HUES64 (cell line): Measurements from ENCODE around the gene INCENP.

Experiments used
- H3K27ac ChIP-seq: 2 replicates; pipeline ENCODE4 v1.7.0; 2013; ENCODE audit warnings: low read depth, low read length, inconsistent platforms
- H3K27me3 ChIP-seq: 2 replicates; pipeline ENCODE4 v1.6.1; 2013; ENCODE audit warnings: mild to moderate bottlenecking, low read length; ENCODE audit not compliant: insufficient read depth
- H3K36me3 ChIP-seq: 2 replicates; pipeline ENCODE4 v1.6.1; 2013; ENCODE audit warnings: mild to moderate bottlenecking, low read length; ENCODE audit not compliant: insufficient read depth
- H3K4me1 ChIP-seq: 2 replicates; pipeline ENCODE4 v1.6.1; 2013; ENCODE audit warnings: mild to moderate bottlenecking, low read length, moderate library complexity; ENCODE audit not compliant: insufficient read depth
- H3K4me3 ChIP-seq: 2 replicates; pipeline ENCODE4 v1.5.1; 2013; ENCODE audit warnings: mild to moderate bottlenecking, low read length, moderate library complexity
- H3K9ac ChIP-seq: 2 replicates; pipeline ENCODE4 v1.6.1; 2013; ENCODE audit warnings: mild to moderate bottlenecking, low read depth, low read length
- H3K9me3 ChIP-seq: 2 replicates; pipeline ENCODE4 v1.6.1; 2013; ENCODE audit warnings: low read depth, low read length; ENCODE audit not compliant: insufficient read depth
- WGBS: fragments of 150-250, 120-280 bp; methylation state at CpG from one replicate; pipeline ENCODE4 v1.1.7; 2013; ENCODE audit warnings: missing lambda C conversion rate; 5-methylcytosine and 5-hydroxymethylcytosine counted together

Gene INCENP

DNA sequence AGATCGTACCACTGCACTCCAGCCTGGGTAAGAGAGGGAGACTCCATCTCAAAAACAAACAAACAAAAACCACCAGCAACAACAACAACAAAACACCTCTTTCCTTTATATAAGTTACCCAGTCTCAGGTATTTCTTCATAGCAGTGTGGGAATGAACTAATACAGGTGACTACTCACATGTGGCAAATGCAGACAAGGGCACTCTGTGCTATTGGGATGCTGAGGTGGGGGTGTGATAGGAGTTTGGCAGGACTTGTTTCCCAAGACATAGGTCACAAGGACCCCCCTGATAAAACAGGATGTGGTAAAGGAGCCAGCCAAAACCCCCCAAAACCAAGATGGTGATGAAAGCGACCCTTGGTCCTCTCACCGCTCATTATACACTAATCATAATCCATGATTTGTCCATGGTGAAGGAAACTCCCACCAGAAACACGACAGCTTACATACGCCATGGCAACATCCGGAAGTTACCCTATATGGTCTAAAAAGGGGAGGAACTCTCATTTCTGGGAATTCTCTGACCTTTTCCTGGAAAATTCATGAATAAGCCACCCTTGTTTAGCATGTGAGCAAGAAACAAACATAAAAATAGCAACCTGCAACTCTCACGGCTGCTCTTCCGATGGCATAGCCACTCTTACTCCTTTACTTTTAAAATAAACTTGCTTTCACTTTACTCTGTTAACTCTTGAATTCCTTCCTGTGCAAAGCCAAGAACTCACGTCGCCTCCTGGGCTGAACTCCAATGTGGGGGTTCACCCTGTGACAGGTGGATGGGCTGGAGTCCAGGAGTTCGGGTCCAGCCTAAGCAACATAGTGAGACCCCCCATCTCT is 18.8 kb upstream of the INCENP start:
- 90% methylated on average over 10 of the region's 11 CpGs for WGBS
- Histone ChIP-seq H3K4me3 (no peak overlapping the region), H3K27ac (no peak overlapping the region), H3K9ac (no peak overlapping the region), H3K27me3 (no peaks in the 10 kb centered on the region), H3K36me3 (no peaks in the 10 kb centered on the region), H3K9me3 (no peaks in the 10 kb centered on the region), H3K4me1 (peaks cover 3% of the 10 kb centered on the region; the same call in 1 of the 2 replicates)

DNA sequence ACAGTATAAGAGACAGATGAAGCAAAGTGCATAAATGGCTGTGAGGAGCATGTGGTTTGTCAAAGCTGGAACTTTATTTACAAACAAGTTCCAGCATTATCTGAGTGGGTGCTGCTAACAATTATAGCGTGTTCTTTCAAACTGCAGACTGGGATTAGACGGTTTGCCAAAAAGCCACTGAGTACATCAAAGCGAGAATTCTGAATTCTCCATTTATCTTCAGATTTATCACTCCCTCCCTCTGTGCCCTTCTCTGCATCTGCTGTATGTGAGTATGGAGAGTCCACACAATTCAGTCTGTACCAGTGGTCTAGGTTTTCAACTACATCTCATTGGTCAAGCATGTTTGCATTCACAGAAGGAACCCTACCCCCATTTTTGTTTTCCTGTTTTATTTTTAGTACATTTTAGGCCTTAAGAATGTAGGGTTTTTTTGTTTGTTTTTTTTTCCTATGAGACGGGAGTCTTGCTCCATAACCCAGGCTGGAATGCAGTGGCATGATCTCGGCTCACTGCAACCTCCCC is 18.1 kb upstream of the INCENP start:
- Histone ChIP-seq H3K4me3 (no peak overlapping the region), H3K27me3 (no peaks in the 10 kb centered on the region), H3K36me3 (no peaks in the 10 kb centered on the region), H3K9me3 (no peaks in the 10 kb centered on the region), H3K27ac (no peak overlapping the region), H3K4me1 (peaks cover 3% of the 10 kb centered on the region; the same call in 1 of the 2 replicates), H3K9ac (no peak overlapping the region)
- 96% methylated on average over 5 of the region's 5 CpGs for WGBS

DNA sequence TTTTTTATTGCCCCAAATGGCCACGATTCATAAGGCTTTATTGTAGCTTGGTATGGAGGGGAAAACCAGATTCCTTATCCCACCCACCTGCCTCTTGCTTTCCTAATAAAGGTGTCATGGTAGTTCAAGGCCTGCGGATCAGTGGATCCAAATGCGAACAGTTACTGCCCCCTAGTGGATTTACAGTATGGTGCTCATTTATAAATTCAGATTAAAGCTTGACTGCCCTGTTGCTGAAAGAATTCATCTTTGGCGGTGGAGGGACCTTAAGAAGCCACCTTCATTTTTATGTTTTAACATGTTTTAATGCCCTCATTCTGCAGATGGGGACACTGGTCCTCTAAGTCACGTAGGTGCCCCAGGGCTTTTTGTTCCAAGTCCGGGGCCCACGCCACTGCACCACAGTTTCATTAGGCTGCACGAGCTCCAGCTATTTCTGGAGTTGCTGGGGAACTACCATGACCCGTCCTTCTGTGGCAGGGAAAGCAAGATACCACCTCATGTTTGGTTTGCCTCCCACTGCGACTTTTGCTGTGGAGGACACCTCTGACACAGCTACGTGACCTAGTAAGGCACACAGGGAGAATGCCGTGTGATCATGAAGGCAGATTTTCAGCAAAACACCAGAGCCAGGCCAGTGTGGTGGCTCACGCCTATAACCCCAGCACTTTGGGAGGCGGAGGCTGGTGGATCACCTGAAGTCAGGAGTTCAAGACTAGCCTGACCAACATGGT is 15.6 kb upstream of the INCENP start:
- Histone ChIP-seq H3K27me3 (no peaks in the 10 kb centered on the region), H3K4me1 (peaks cover 3% of the 10 kb centered on the region; the same call in 1 of the 2 replicates), H3K9me3 (no peaks in the 10 kb centered on the region), H3K4me3 (no peak overlapping the region), H3K36me3 (no peaks in the 10 kb centered on the region), H3K9ac (no peak overlapping the region), H3K27ac (no peak overlapping the region)
- WGBS = 60% methylated on average over 13 of the region's 14 CpGs

DNA sequence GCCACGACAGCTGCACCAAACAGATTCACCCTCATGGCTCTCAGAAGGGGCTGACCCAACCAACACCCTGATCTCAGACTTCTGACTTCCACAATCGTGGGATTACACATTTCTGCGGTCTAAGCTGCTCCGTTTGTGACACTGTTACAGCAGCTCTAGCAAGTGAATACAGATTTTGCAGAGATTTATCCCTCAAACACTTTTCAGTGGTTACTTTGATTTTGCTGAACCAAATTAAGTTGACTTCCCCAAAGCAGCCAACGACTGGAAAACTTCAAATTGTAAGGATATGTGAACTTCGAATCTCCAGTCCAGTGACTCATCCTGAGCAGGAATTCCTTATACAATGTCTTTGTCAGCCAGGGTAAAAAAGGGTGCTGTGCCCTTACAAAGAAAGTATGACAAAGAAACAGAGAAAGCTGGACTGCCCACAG is 14.8 kb upstream of the INCENP start:
- no peak overlapping the region for H3K9ac ChIP-seq
- WGBS = 82% methylated on average over 6 of the region's 6 CpGs
- H3K27me3 ChIP-seq = no peaks in the 10 kb centered on the region

DNA sequence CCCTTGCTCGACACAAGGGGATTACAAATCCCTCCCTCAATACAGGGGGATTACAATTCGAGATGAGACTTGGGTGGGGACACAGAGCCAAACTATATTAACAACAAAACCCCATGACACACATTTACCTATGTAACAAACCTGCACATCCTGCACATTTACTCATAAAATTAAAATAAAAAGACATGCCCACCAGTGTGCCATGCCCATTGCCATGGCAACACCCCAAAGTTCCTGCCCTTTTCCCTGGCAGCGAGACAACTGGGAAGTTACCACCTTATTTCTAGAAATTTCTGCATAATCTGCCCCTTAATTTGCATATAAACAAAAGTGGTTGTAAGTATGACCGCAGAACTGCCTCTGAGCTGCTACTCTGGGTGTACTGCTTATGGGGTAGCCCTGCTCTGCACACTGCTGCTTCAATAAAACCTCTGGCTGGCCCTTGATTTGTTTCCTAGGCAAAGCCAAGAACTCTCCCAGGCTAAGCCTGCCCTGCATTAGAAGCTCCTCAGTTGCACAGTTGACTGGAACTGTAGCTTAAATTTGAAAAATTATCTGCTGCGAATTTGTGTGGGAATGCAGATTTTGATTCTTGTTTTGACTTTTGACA is 8.6 kb upstream of the INCENP start:
- Histone ChIP-seq H3K27me3 (no peaks in the 10 kb centered on the region), H3K9me3 (no peaks in the 10 kb centered on the region), H3K4me3 (no peak overlapping the region), H3K27ac (no peak overlapping the region), H3K36me3 (no peaks in the 10 kb centered on the region), H3K9ac (no peak overlapping the region), H3K4me1 (no peaks in the 10 kb centered on the region)
- 91% methylated on average over 5 of the region's 5 CpGs for WGBS

More for the DNA sequence above, 14.8 kb upstream of the INCENP start:
- Histone ChIP-seq H3K27ac (no peak overlapping the region), H3K4me3 (no peak overlapping the region), H3K36me3 (no peaks in the 10 kb centered on the region), H3K4me1 (no peaks in the 10 kb centered on the region), H3K9me3 (no peaks in the 10 kb centered on the region)

DNA sequence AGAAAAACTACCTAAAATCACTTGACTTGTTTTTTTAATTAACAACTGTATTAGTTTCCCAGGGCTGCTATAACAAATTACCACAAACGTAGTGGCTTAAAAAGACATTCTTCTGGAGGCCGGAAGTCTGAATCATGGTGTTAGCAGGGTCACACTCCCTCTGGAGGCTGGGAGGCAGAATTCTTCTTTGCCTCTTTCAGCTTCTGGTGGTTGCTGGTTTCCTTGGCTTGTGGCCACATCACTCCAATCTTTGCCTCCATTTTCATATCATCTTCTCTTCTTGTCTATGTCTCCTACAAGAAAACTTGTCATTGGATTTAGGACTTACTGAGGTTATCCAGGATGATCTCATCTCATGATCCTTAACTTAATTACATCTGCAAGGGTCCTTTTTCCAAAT is 7.4 kb upstream of the INCENP start:
- Histone ChIP-seq H3K27ac (no peak overlapping the region), H3K4me1 (no peaks in the 10 kb centered on the region), H3K36me3 (no peaks in the 10 kb centered on the region), H3K4me3 (no peak overlapping the region), H3K27me3 (no peaks in the 10 kb centered on the region), H3K9me3 (no peaks in the 10 kb centered on the region), H3K9ac (no peak overlapping the region)
- 47% methylated on average over 2 of the region's 2 CpGs for WGBS

DNA sequence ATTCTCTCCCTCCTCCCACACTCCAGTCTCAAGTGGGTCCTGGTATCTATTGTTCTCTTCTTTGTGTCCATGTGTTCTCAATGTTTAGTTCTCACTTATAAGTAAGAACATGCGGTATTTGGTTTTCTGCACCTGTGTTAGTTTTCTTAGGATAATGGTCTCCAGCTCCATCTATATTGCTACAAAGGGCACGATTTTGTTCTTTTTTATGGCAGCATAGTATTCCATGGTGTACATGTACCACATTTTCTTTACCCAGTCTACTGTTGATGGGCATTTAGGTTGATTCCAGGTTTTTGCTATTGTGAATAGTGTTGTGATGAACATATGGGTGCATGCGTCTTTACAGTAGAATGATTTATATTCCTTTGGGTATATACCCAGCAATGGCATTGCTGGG is 4.2 kb upstream of the INCENP start:
- H3K27me3 ChIP-seq = no peaks in the 10 kb centered on the region
- H3K36me3 ChIP-seq = no peaks in the 10 kb centered on the region
- H3K9ac ChIP-seq = no peak overlapping the region
- peaks cover 5% of the 10 kb centered on the region for H3K4me1 ChIP-seq
- H3K27ac ChIP-seq = no peak overlapping the region
- no peaks in the 10 kb centered on the region for H3K9me3 ChIP-seq
- WGBS = 100% methylated on average over 1 of the region's 3 CpGs
- H3K4me3 ChIP-seq = no peak overlapping the region

DNA sequence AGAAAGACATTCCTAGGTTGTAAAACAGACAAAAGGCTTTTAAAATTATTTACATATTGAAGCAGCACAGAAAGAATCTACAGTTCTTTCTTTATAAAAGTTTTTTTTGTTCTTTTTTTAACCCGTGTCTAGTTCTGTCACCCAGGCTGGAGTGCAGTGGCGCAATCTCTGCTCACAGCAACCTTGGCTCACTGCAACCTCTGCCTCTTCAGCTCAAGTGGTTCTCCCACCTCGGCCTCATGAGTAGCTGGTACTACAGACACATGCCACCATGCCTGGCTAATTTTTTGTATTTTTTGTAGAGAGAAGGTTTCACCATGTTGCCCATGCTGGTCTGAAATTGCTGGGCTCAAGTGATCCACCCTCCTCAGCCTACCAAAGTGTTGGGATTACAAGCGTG is 3.8 kb upstream of the INCENP start:
- Histone ChIP-seq H3K4me3 (no peak overlapping the region), H3K9me3 (no peaks in the 10 kb centered on the region), H3K36me3 (no peaks in the 10 kb centered on the region), H3K27ac (no peak overlapping the region), H3K9ac (no peak overlapping the region), H3K4me1 (peaks cover 7% of the 10 kb centered on the region), H3K27me3 (no peaks in the 10 kb centered on the region)
- 69% methylated on average over 4 of the region's 4 CpGs for WGBS

DNA sequence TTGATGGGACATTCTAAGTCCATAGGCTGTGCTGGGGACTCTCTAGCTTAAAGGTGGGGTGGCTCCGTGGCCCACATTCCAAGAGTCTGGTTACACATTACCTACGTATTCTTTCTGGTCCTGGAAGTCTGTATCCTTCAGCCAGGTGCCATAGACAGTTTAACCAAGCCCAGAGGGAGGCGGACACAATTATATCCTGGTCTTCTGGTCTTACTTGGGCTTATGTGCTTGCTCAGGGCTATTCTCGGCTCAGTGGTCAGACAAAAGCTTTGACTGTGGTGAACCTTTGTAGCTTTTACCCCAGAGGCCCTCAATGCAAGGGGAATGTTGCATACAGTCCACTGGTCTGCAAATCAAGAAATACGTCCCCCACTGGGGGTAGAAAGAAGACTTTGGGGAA is 3.4 kb upstream of the INCENP start:
- Histone ChIP-seq H3K9me3 (no peaks in the 10 kb centered on the region), H3K27me3 (no peaks in the 10 kb centered on the region), H3K36me3 (no peaks in the 10 kb centered on the region), H3K9ac (no peak overlapping the region), H3K27ac (no peak overlapping the region), H3K4me3 (no peak overlapping the region), H3K4me1 (peaks cover 11% of the 10 kb centered on the region)
- 90% methylated on average over 5 of the region's 5 CpGs for WGBS

DNA sequence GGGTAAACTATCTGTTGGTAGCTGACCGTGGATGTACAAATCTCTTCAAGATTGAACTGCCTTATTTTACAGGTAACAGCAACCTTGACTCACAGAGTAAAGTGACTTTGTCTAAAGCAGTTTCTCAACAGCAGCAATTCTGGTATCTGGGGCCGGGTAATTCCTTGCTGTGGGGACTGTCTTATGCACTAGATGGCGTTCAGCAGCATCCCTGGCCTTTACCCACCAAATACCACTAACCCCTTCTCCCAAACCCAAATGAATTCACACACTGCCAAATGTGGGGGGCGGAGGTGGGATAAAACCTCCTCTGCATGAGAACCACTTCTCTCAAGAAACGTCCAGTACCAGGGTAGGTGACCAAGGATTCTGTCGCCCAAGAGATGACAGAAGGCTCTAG is 1.7 kb upstream of the INCENP start:
- Histone ChIP-seq H3K4me1 (peaks cover 14% of the 10 kb centered on the region), H3K27me3 (no peaks in the 10 kb centered on the region), H3K9ac (no peak overlapping the region), H3K36me3 (no peaks in the 10 kb centered on the region), H3K27ac (no peak overlapping the region), H3K9me3 (no peaks in the 10 kb centered on the region), H3K4me3 (no peak overlapping the region)
- 65% methylated on average over 6 of the region's 6 CpGs for WGBS
